Kidney (tissue), 14 donors: ENCODE measurements around the gene MRPL50. TPM values are rescaled to one million over a fixed set of nuclear protein-coding genes. Genes with fewer than 3 reads are reported as not detected.

Experiments used
- DNase-seq, 5 donors: peaks; one replicate each; pipeline ENCODE4 v3.0.0-alpha.2; 2013 to 2020
- FAIRE-seq: peaks from 2 replicates; lab custom pipeline; 2012; peaks lifted over from hg19 to GRCh38; lab: Jason Lieb, UNC
- H3K27ac ChIP-seq, 2 donors: one replicate each; pipeline ENCODE4 v1.7.0; 2013; ENCODE audit warnings: low read depth in 2 of 2, low read length in 2 of 2, inconsistent platforms in 1 of 2
- H3K27me3 ChIP-seq: one replicate; pipeline ENCODE4 v1.7.1; 2013; ENCODE audit warnings: low read length, inconsistent platforms; ENCODE audit not compliant: control insufficient read depth, insufficient read depth
- H3K36me3 ChIP-seq, 3 donors: one replicate each; pipeline versions ENCODE4 v1.7.0 to v1.7.1; 2013; ENCODE audit warnings: low read length in 3 of 3, control low read depth in 1 of 3, inconsistent platforms in 1 of 3; ENCODE audit not compliant: insufficient read depth in 3 of 3, control insufficient read depth in 2 of 3
- H3K4me1 ChIP-seq, 3 donors: one replicate each; pipeline versions ENCODE4 v1.7.0 to v1.7.1; 2013; ENCODE audit warnings: low read length in 3 of 3, inconsistent platforms in 1 of 3, low read depth in 1 of 3; ENCODE audit not compliant: control insufficient read depth in 2 of 3, insufficient read depth in 2 of 3
- H3K4me3 ChIP-seq, 3 donors: one replicate each; pipeline versions ENCODE4 v1.7.0 to v1.8.1; 2013; ENCODE audit warnings: low read length in 3 of 3, control low read depth in 1 of 3, inconsistent platforms in 1 of 3
- H3K9ac ChIP-seq, 3 donors: one replicate each; pipeline versions ENCODE4 v1.7.0 to v1.7.1; 2013; ENCODE audit warnings: low read length in 3 of 3, control low read depth in 1 of 3, inconsistent platforms in 1 of 3
- H3K9me3 ChIP-seq, 3 donors: one replicate each; pipeline versions ENCODE4 v1.7.0 to v1.7.1; 2013; ENCODE audit warnings: low read length in 3 of 3, control low read depth in 1 of 3, inconsistent platforms in 1 of 3; ENCODE audit not compliant: control insufficient read depth in 2 of 3, insufficient read depth in 1 of 3
- intact Hi-C: fragments of 100-400 bp; cut with DNase I; formaldehyde crosslinking; loops from one replicate; pipeline ENCODE4 v1.11.1; 2022
- polyA plus RNA-seq: library from polyadenylated mRNA; stranded (reverse); fragments of 350-450 nt; fragmentation: Illumina TruSeq; extraction: RNeasy Lipid Tissue Mini Kit (QIAGEN cat#74804); gene quantifications from one replicate; pipeline ENCODE4 v1.2.3, GENCODE V29; 2014; ENCODE audit warnings: low read depth, low replicate concordance; ENCODE audit not compliant: insufficient read depth
- total RNA-seq: library from RNA; stranded (reverse); fragmentation: NEBNext Ultra II Directional; extraction: Animal tissue kit (Norgen Biotek cat#: 25700); gene quantifications from one replicate; pipeline ENCODE4 v1.2.1, GENCODE V29; 2021
- TF ChIP-seq, protein P1 (sequence below): IDR thresholded peaks from 3 replicates; pipeline ENCODE4 v1.5.1; 2012; ENCODE audit warnings: mild to moderate bottlenecking, moderate library complexity, borderline replicate concordance; ENCODE audit not compliant: insufficient read depth; ENCODE audit errors: extremely low read depth
- donor health status: control.
- donor health status: control.
- donor health status: control.
- donor health status: control.
- donor health status: control.
- donor health status: DM: yes; HTN: yes; CAD: no.
- donor health status: Normal renal cell carcinoma (clear cell type).

Gene MRPL50
- total and polyA plus RNA-seq, 2 donors from 2014 or later = 12.1 to 17.5 TPM

DNA sequence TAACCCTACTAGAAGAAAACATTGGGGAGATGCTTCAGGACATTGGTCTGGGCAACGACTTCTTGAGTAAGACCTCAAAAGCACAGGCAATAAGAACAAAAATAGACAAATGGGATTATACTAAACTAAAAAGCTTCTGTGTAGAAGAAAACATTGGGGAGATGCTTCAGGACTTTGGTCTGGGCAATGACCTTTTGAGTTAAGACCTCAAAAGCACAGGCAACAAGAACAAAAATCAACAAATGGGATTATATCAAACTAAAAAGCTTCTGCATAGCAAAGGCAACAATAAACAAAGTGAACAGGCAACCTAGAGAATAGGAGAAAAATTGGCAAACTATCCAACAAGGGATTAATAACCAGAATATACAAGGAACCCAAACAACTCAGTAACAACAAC, 3.7 kb downstream of the MRPL50 start:
- H3K4me1 ChIP-seq = no peaks in the 10 kb centered on the region
- no peak overlapping the region for H3K9ac ChIP-seq
- peaks cover 0 to 7% (median 5%) of the 10 kb centered on the region in 3 donors for H3K36me3 ChIP-seq
- no peaks in the 10 kb centered on the region for H3K27me3 ChIP-seq
- no peak overlapping the region for H3K4me3 ChIP-seq
- TF ChIP-seq, protein P1, sequence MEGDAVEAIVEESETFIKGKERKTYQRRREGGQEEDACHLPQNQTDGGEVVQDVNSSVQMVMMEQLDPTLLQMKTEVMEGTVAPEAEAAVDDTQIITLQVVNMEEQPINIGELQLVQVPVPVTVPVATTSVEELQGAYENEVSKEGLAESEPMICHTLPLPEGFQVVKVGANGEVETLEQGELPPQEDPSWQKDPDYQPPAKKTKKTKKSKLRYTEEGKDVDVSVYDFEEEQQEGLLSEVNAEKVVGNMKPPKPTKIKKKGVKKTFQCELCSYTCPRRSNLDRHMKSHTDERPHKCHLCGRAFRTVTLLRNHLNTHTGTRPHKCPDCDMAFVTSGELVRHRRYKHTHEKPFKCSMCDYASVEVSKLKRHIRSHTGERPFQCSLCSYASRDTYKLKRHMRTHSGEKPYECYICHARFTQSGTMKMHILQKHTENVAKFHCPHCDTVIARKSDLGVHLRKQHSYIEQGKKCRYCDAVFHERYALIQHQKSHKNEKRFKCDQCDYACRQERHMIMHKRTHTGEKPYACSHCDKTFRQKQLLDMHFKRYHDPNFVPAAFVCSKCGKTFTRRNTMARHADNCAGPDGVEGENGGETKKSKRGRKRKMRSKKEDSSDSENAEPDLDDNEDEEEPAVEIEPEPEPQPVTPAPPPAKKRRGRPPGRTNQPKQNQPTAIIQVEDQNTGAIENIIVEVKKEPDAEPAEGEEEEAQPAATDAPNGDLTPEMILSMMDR = no peak
- intact Hi-C loops = no loop called here
- DNase-seq = no peak
- H3K27ac ChIP-seq = no peak overlapping the region
- FAIRE-seq = no peak
- H3K9me3 ChIP-seq = peaks cover 0 to 3% (median 0%) of the 10 kb centered on the region in 3 donors

DNA sequence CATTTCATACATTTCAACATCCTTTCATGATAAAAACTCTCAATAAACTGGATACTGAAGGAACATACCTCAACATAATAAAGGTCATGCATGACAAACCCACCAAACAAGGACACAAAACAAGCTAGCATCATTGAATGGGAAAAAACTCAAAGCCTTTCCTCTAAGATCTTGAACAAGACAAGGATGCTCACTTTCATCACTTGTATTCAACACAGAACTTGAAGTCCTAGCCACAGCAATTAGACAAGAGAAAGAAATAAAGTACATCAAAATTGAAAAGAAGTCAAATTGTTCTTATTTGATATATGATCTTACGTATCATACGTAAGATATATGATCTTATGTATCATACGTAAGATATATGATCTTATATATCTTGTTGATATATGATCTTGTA, 5.3 kb downstream of the MRPL50 start:
- DNase-seq (no peak), FAIRE-seq (no peak)
- Histone ChIP-seq H3K4me3 (no peak overlapping the region), H3K9me3 (peaks cover 0 to 3% (median 0%) of the 10 kb centered on the region in 3 donors), H3K27ac (no peak overlapping the region), H3K27me3 (no peaks in the 10 kb centered on the region), H3K9ac (no peak overlapping the region), H3K4me1 (no peaks in the 10 kb centered on the region), H3K36me3 (peaks cover 0 to 14% (median 5%) of the 10 kb centered on the region in 3 donors)
- TF ChIP-seq, protein P1 = no peak
- intact Hi-C loops = no loop called here

DNA sequence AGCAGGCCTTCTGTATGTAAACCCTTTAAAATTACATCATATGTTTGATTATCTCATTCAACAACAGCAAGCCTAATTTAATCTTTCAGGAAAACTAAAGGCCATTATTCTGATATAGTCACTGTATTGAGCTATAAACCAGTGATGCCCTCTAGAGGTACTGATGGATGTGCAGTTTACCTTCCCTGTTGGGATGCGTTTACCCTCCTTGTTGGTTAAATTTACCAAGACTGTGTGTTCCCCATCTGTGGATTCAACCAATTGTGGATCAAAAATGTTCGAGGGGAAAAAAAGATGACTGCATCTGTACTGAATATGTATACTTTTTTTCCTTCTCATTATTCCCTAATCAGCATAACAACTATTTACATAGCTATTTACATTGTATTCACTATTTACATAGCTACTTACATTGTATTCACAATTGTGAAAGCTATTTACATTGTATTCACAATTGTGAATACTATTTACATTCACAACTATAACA, 9.9 kb downstream of the MRPL50 start:
- H3K27ac ChIP-seq = no peak overlapping the region
- H3K27me3 ChIP-seq = no peaks in the 10 kb centered on the region
- intact Hi-C loops = no loop called here

More for the DNA sequence above, 9.9 kb downstream of the MRPL50 start:
- H3K4me1 ChIP-seq = no peaks in the 10 kb centered on the region
- H3K36me3 ChIP-seq = peaks cover 0 to 14% (median 5%) of the 10 kb centered on the region in 3 donors
- FAIRE-seq (no peak), DNase-seq (no peak)
- no peak overlapping the region for H3K4me3 ChIP-seq
- peaks cover 0 to 7% (median 0%) of the 10 kb centered on the region in 3 donors for H3K9me3 ChIP-seq
- no peak overlapping the region for H3K9ac ChIP-seq
- TF ChIP-seq, protein P1 = peak; percentile 23
